Thyroid gland (tissue), 4 donors: ENCODE data around the gene ATP10B. TPM values are rescaled to one million over a fixed set of nuclear protein-coding genes. Genes with fewer than 3 reads are reported as not detected.

Experiments used
- DNase-seq, 2 donors: peaks; one replicate each; pipeline ENCODE4 v3.0.0-alpha.2; 2019
- H3K27ac ChIP-seq, 3 donors: fragments of 200-600 bp; sonication (generic); 1 replicate in 2 of 3; 2 replicates in 1 of 3; pipeline ENCODE4 v1.5.1; 2016 to 2019; ENCODE audit warnings: mild to moderate bottlenecking in 1 of 3, moderate library complexity in 1 of 3
- H3K27me3 ChIP-seq: fragments of 200-600 bp; sonication (generic); one replicate; pipeline ENCODE4 v1.5.1; 2019
- H3K36me3 ChIP-seq, 2 donors: fragments of 200-600 bp; sonication (generic); one replicate each; pipeline ENCODE4 v1.5.1; 2016 to 2019
- H3K4me1 ChIP-seq, 2 donors: fragments of 200-600 bp; sonication (generic); one replicate each; pipeline ENCODE4 v1.5.1; 2017 to 2019
- H3K4me3 ChIP-seq, 3 donors: fragments of 200-600 bp; sonication (generic); replicated peaks in 1 of 3; 1 replicate in 2 of 3; 2 replicates in 1 of 3; pipeline ENCODE4 v1.5.1; 2016; ENCODE audit warnings: mild to moderate bottlenecking in 1 of 3
- H3K9me3 ChIP-seq: fragments of 200-600 bp; sonication (generic); one replicate; pipeline ENCODE4 v1.5.1; 2017
- CTCF ChIP-seq, 6 experiments: fragments of 200-600 bp in 3 of 6; fragments of 450-650 bp in 3 of 6; sonication (generic) in 3 of 6; IDR thresholded peaks; one replicate each; pipeline ENCODE4 v1.5.1; 2016 to 2019; ENCODE audit warnings: antibody characterized with exemption in 6 of 6, mild to moderate bottlenecking in 2 of 6, inconsistent platforms in 1 of 6, moderate library complexity in 1 of 6
- POLR2A ChIP-seq, 2 donors: fragments of 450-650 bp; IDR thresholded peaks; one replicate each; pipeline ENCODE4 v1.6.1; 2017; ENCODE audit warnings: antibody characterized with exemption in 2 of 2, mild to moderate bottlenecking in 2 of 2, moderate library complexity in 1 of 2
- WGBS, 2 donors: methylation state at CpG; one replicate each; pipeline ENCODE4 v1.1.5; 2017; 5-methylcytosine and 5-hydroxymethylcytosine counted together
- intact Hi-C: fragments of 100-400 bp; cut with DNase I; formaldehyde crosslinking; loops from one replicate; pipeline ENCODE4 v1.15.1; 2023
- total RNA-seq, 4 donors: library from RNA; depleted of rRNA; stranded (reverse); fragments of >200 nt; gene quantifications; one replicate each; pipeline ENCODE4 v1.2.3, GENCODE V29; 2016

Gene ATP10B
- total RNA-seq, 4 donors from 2014 or later, result 0.13 to 0.42 (median 0.15) TPM; not detected in 1

DNA sequence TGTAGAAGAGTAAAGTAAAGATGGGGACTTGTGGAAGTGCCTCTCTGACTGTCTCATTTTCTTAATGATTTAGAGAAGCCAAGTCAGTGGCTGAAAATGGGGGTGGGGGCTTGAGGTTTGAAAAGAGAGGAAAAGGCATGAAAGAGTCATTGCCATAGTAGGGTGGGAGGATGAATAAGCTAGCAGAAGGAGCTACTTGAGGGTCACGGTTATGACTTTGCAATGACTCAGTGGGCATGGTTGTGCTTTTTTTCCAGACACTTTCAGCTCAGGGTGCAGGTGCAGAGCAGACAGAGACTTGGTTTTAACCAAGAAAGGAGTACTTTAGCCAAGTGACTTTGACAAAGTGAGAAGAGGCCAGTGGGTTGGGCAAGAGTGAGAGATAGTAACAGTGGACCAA is 312.6 kb downstream of the ATP10B start:
- intact Hi-C loops, result no loop called here
- Histone ChIP-seq H3K27ac (no peak overlapping the region), H3K9me3 (no peaks in the 10 kb centered on the region), H3K27me3 (no peaks in the 10 kb centered on the region), H3K4me1 (no peaks in the 10 kb centered on the region), H3K36me3 (no peaks in the 10 kb centered on the region), H3K4me3 (no peak overlapping the region)
- DNase-seq, result no peak
- 29 to 41% methylated on average over 1 of the region's 1 CpG for WGBS, 2 donors
- TF ChIP-seq POLR2A (IDR thresholded peaks at IDR 0.05) (no peak), CTCF (IDR thresholded peaks at IDR 0.05) (no peak)

GRCh38 chr5:160537940-160538339 is 314.1 kb downstream of the ATP10B start:
- Histone ChIP-seq H3K27ac (no peak overlapping the region), H3K4me3 (no peak overlapping the region), H3K27me3 (no peaks in the 10 kb centered on the region), H3K4me1 (no peaks in the 10 kb centered on the region), H3K9me3 (no peaks in the 10 kb centered on the region), H3K36me3 (no peaks in the 10 kb centered on the region)
- no peak for DNase-seq
- 88 to 90% methylated on average over 4 of the region's 4 CpGs for WGBS, 2 donors
- TF ChIP-seq POLR2A (IDR thresholded peaks at IDR 0.05), result no peak
- no peak for TF ChIP-seq CTCF (IDR thresholded peaks at IDR 0.05)
- intact Hi-C loops, result no loop called here

GRCh38 chr5:160537116-160537515 is 314.9 kb downstream of the ATP10B start:
- intact Hi-C loops, result no loop called here
- Histone ChIP-seq H3K4me3 (no peak overlapping the region), H3K4me1 (no peaks in the 10 kb centered on the region), H3K27ac (no peak overlapping the region), H3K36me3 (no peaks in the 10 kb centered on the region), H3K27me3 (no peaks in the 10 kb centered on the region), H3K9me3 (no peaks in the 10 kb centered on the region)
- no peak for DNase-seq
- TF ChIP-seq POLR2A (IDR thresholded peaks at IDR 0.05), result no peak
- TF ChIP-seq CTCF (IDR thresholded peaks at IDR 0.05), result no peak

- Histone ChIP-seq H3K36me3 (no peaks in the 10 kb centered on the region), H3K9me3 (no peaks in the 10 kb centered on the region), H3K4me1 (no peaks in the 10 kb centered on the region), H3K27ac (no peak overlapping the region), H3K27me3 (no peaks in the 10 kb centered on the region), H3K4me3 (no peak overlapping the region)
- TF ChIP-seq POLR2A (IDR thresholded peaks at IDR 0.05) (no peak), CTCF (IDR thresholded peaks at IDR 0.05) (no peak)
- DNase-seq, result no peak
- intact Hi-C loops, result no loop called here
These were observed 317.1 kb downstream of the ATP10B start for GRCh38 chr5:160534914-160535313.

- Histone ChIP-seq H3K4me3 (no peak overlapping the region), H3K27ac (no peak overlapping the region), H3K36me3 (no peaks in the 10 kb centered on the region), H3K4me1 (no peaks in the 10 kb centered on the region), H3K27me3 (no peaks in the 10 kb centered on the region), H3K9me3 (no peaks in the 10 kb centered on the region)
- intact Hi-C loops, result no loop called here
- no peak for DNase-seq
- TF ChIP-seq POLR2A (IDR thresholded peaks at IDR 0.05) (no peak), CTCF (IDR thresholded peaks at IDR 0.05) (no peak)
- 87 to 95% methylated on average over 3 of the region's 3 CpGs for WGBS, 2 donors
These were observed 317.9 kb downstream of the ATP10B start for GRCh38 chr5:160534125-160534524.
